Right lobe of liver (tissue), 6 donors: ENCODE data around the gene OSM. TPM values are rescaled to one million over a fixed set of nuclear protein-coding genes. Genes with fewer than 3 reads are reported as not detected.

Experiments
- ATAC-seq, 4 donors: fragments of 200-7000 bp; cut with Tn5 transposase; one replicate each; pipeline ENCODE4 v1.9.1; 2020; ENCODE audit warnings: mild to moderate bottlenecking in 4 of 4, moderate library complexity in 4 of 4
- DNase-seq, 3 donors: peaks; one replicate each; pipeline ENCODE4 v3.0.0-alpha.2; 2020
- H3K27ac ChIP-seq, 3 donors: fragments of 200-600 bp; one replicate each; pipeline ENCODE4 v1.8.0; 2022
- H3K27me3 ChIP-seq, 2 donors: fragments of 200-600 bp; one replicate each; pipeline ENCODE4 v1.8.0; 2022
- H3K36me3 ChIP-seq, 4 donors: fragments of 200-600 bp; sonication (generic) in 1 of 4; one replicate each; pipeline versions ENCODE4 v1.5.1 to v1.8.0; 2017 to 2022; ENCODE audit warnings: control low read depth in 1 of 4
- H3K4me1 ChIP-seq, 4 donors: fragments of 200-600 bp; sonication (generic) in 1 of 4; one replicate each; pipeline versions ENCODE4 v1.5.1 to v1.8.0; 2017 to 2022; ENCODE audit warnings: control low read depth in 1 of 4
- H3K4me3 ChIP-seq, 3 donors: fragments of 200-600 bp; one replicate each; pipeline ENCODE4 v1.8.0; 2022
- H3K9me3 ChIP-seq, 4 donors: fragments of 200-600 bp; sonication (generic) in 1 of 4; one replicate each; pipeline versions ENCODE4 v1.5.1 to v1.8.0; 2017 to 2022; ENCODE audit warnings: control low read depth in 1 of 4
- CTCF ChIP-seq, 4 donors: fragments of 200-600 bp in 3 of 4; fragments of 450-650 bp in 1 of 4; IDR thresholded peaks; one replicate each; pipeline versions ENCODE4 v1.5.1 to v1.8.0; 2016 to 2022; ENCODE audit warnings: antibody characterized with exemption in 4 of 4, mild to moderate bottlenecking in 2 of 4
- POLR2A ChIP-seq: fragments of 450-650 bp; IDR thresholded peaks from one replicate; pipeline ENCODE4 v1.6.1; 2017; ENCODE audit warnings: antibody characterized with exemption, mild to moderate bottlenecking
- WGBS: methylation state at CpG from one replicate; pipeline ENCODE4 v1.1.6; 2018; ENCODE audit warnings: low coverage, low lambda C conversion rate; ENCODE audit not compliant: insufficient coverage; ENCODE audit errors: missing lambda C conversion rate; 5-methylcytosine and 5-hydroxymethylcytosine counted together
- intact Hi-C, 2 donors: fragments of 100-400 bp; cut with DNase I; formaldehyde crosslinking; loops; one replicate each; pipeline versions ENCODE4 v1.11.2 to v1.14.1; 2022
- total RNA-seq, 6 experiments: library from RNA; depleted of rRNA in 2 of 6; stranded (reverse); fragments of >200 nt in 2 of 6; fragmentation: NEBNext Ultra II Directional in 3 of 6; extraction: Animal tissue kit (Norgen Biotek cat#: 25700) in 3 of 6; gene quantifications; one replicate each; pipeline versions ENCODE4 v1.1.0 to v1.2.4, GENCODE V29; 2016 to 2023
- donor health status: DM: no; HTN: yes; CAD: no.
- donor health status: DM: no; HTN: no; CAD: no.
- donor health status: DM: no; HTN: no; CAD: no.
- donor health status: DM: no; HTN: yes; CAD: no.
- donor health status: DM: no; HTN: yes; CAD: no.

The OSM gene
- total RNA-seq, 6 experiments from 2014 or later, result 0.10 to 0.75 (median 0.19) TPM; not detected in 2

GRCh38 chr22:30250039-30250565, 16.5 kb downstream of the OSM start:
- intact Hi-C loops, result no loop called here
- TF ChIP-seq CTCF (IDR thresholded peaks at IDR 0.05), result no peak
- TF ChIP-seq POLR2A, result no peak
- Histone ChIP-seq H3K27ac (no peak overlapping the region), H3K9me3 (no peaks in the 10 kb centered on the region), H3K27me3 (no peaks in the 10 kb centered on the region), H3K4me1 (peaks cover 0 to 6% (median 0%) of the 10 kb centered on the region in 4 donors), H3K36me3 (no peaks in the 10 kb centered on the region), H3K4me3 (no peak overlapping the region)
- whole genome bisulfite sequencing, result 83% methylated on average over 2 of the region's 3 CpGs
- DNase-seq (no peak), ATAC-seq (no peak)

- Histone ChIP-seq H3K4me3 (no peak overlapping the region), H3K36me3 (no peaks in the 10 kb centered on the region), H3K9me3 (no peaks in the 10 kb centered on the region), H3K4me1 (peaks cover 0 to 6% (median 0%) of the 10 kb centered on the region in 4 donors), H3K27ac (no peak overlapping the region), H3K27me3 (no peaks in the 10 kb centered on the region)
- 40% methylated on average over 3 of the region's 27 CpGs for WGBS
- no peak for TF ChIP-seq POLR2A
- TF ChIP-seq CTCF (IDR thresholded peaks at IDR 0.05), result no peak
- no peak for ATAC-seq
- intact Hi-C loops, result no loop called here
- no peak for DNase-seq
Measured at GRCh38 chr22:30249049-30250038, 17.3 kb downstream of the OSM start.

GRCh38 chr22:30248484-30248883, 18.2 kb downstream of the OSM start:
- Histone ChIP-seq H3K27me3 (no peaks in the 10 kb centered on the region), H3K36me3 (no peaks in the 10 kb centered on the region), H3K9me3 (no peaks in the 10 kb centered on the region), H3K4me1 (peaks cover 0 to 6% (median 0%) of the 10 kb centered on the region in 4 donors), H3K4me3 (no peak overlapping the region), H3K27ac (no peak overlapping the region)
- no peak for TF ChIP-seq POLR2A
- no peak for TF ChIP-seq CTCF (IDR thresholded peaks at IDR 0.05)
- intact Hi-C loops, result no loop called here
- ATAC-seq (no peak), DNase-seq (no peak)
- 30% methylated on average over 4 of the region's 6 CpGs for WGBS

- no peaks in the 10 kb centered on the region for H3K27me3 ChIP-seq
- no peak overlapping the region for H3K4me3 ChIP-seq
- intact Hi-C loops, result no loop called here
- DNase-seq (no peak), ATAC-seq (no peak)
- H3K4me1 ChIP-seq, result peaks cover 0 to 6% (median 0%) of the 10 kb centered on the region in 4 donors
- 41% methylated on average over 5 of the region's 12 CpGs for WGBS
- no peaks in the 10 kb centered on the region for H3K9me3 ChIP-seq
- no peak overlapping the region for H3K27ac ChIP-seq
- TF ChIP-seq CTCF (IDR thresholded peaks at IDR 0.05), result no peak
- TF ChIP-seq POLR2A, result no peak
- H3K36me3 ChIP-seq, result no peaks in the 10 kb centered on the region
Measured at GRCh38 chr22:30247974-30248373, 18.7 kb downstream of the OSM start.
